Muscle of arm (tissue), 14 donors: ENCODE results near the gene HTR6. TPM values are rescaled to one million over a fixed set of nuclear protein-coding genes. Genes with fewer than 3 reads are reported as not detected.
"Not testable (repeated sequence)": the region's sequence is repeated elsewhere in the genome, so short reads cannot be mapped to it uniquely, and the experiment has no call there.

Source experiments
- DNase-seq: peaks from one replicate; pipeline ENCODE4 v3.0.0-alpha.2; 2013
- long read RNA-seq, 11 donors: transcript quantifications; one replicate each; lab custom pipeline, GENCODE V29; 2026
- polyA plus RNA-seq, 12 donors: library from polyadenylated mRNA; unstranded; fragments of 120-200 nt; gene quantifications; one replicate each; pipeline ENCODE4 v1.2.1, GENCODE V29; 2013; ENCODE audit not compliant: insufficient read length in 12 of 12

Gene HTR6
- polyA plus RNA-seq = not detected
- long read RNA-seq, donor 1 = 0 reads
- long read RNA-seq, donor 2 = 0 reads
- long read RNA-seq, donor 3 = 0 reads
- long read RNA-seq, donor 4 = 0 reads
- long read RNA-seq, donor 5 = 0 reads
- long read RNA-seq, donor 6 = 0 reads
- long read RNA-seq, donor 7 = 0 reads
- long read RNA-seq, donor 8 = 0 reads
- long read RNA-seq, donor 9 = 0 reads
- long read RNA-seq, donor 10 = 0 reads
- long read RNA-seq, donor 11 = 0 reads

- DNase-seq = no peak
Observed at GRCh38 chr1:19664453-19665185, at the start of gene HTR6. HTR6 (plus strand) TSS chr1:19664875; CDS start chr1:19665754, 879 bp downstream.

- DNase-seq = no peak
Observed at GRCh38 chr1:19615438-19615837, 49.2 kb upstream of the HTR6 start.

- no peak for DNase-seq
Observed at GRCh38 chr1:19616489-19616888, 48.2 kb upstream of the HTR6 start.

- no peak for DNase-seq
Observed at GRCh38 chr1:19617376-19617775, 47.3 kb upstream of the HTR6 start.

- no peak for DNase-seq
Observed at GRCh38 chr1:19618428-19618827, 46.2 kb upstream of the HTR6 start.

GRCh38 chr1:19619697-19620384 lies 44.8 kb upstream of the HTR6 start:
- no peak for DNase-seq

- DNase-seq = no peak
Observed at GRCh38 chr1:19620786-19621185, 43.9 kb upstream of the HTR6 start.

GRCh38 chr1:19621274-19621950 lies 43.3 kb upstream of the HTR6 start:
- DNase-seq = no peak

GRCh38 chr1:19622204-19622603 lies 42.5 kb upstream of the HTR6 start:
- DNase-seq = no peak

GRCh38 chr1:19623523-19623922 lies 41.2 kb upstream of the HTR6 start:
- DNase-seq = no peak

- peak; percentile 59 for DNase-seq
Observed at GRCh38 chr1:19625291-19625937, 39.3 kb upstream of the HTR6 start.

GRCh38 chr1:19628879-19629278 lies 35.8 kb upstream of the HTR6 start:
- DNase-seq = no peak

GRCh38 chr1:19629357-19629756 lies 35.3 kb upstream of the HTR6 start:
- no peak for DNase-seq

- DNase-seq = not testable (repeated sequence)
Observed at GRCh38 chr1:19630192-19630591, 34.5 kb upstream of the HTR6 start.

GRCh38 chr1:19630720-19631395 lies 33.8 kb upstream of the HTR6 start:
- no peak for DNase-seq

- DNase-seq = no peak
Observed at GRCh38 chr1:19632211-19632610, 32.5 kb upstream of the HTR6 start.

- no peak for DNase-seq
Observed at GRCh38 chr1:19633106-19633505, 31.6 kb upstream of the HTR6 start.

- not testable (repeated sequence) for DNase-seq
Observed at GRCh38 chr1:19635064-19635463, 29.6 kb upstream of the HTR6 start.

- DNase-seq = no peak
Observed at GRCh38 chr1:19635646-19636045, 29.0 kb upstream of the HTR6 start.

GRCh38 chr1:19636065-19636464 lies 28.6 kb upstream of the HTR6 start:
- no peak for DNase-seq

GRCh38 chr1:19636749-19637148 lies 27.9 kb upstream of the HTR6 start:
- not testable (repeated sequence) for DNase-seq
